ENCODE measurements around the gene TCOF1. TPM values are rescaled to one million over a fixed set of nuclear protein-coding genes. Genes with fewer than 3 reads are reported as not detected.

The TCOF1 gene
- total RNA-seq, 2 donors from 2014 or later: 17.5 to 18.1 TPM

GRCh38 chr5:150335778-150336177, 21.7 kb upstream of the TCOF1 start:
- Histone ChIP-seq H3K36me3 (no peaks in the 10 kb centered on the region), H3K4me3 (no peak overlapping the region), H3K27ac (no peak overlapping the region), H3K27me3 (no peaks in the 10 kb centered on the region), H3K4me1 (no peaks in the 10 kb centered on the region), H3K9me3 (no peaks in the 10 kb centered on the region)
- TF ChIP-seq CTCF (IDR thresholded peaks at IDR 0.05): no peak
- no peak for DNase-seq (ENCODE audit: low spot score)

GRCh38 chr5:150338546-150338945, 19.0 kb upstream of the TCOF1 start:
- Histone ChIP-seq H3K4me1 (no peaks in the 10 kb centered on the region), H3K27me3 (no peaks in the 10 kb centered on the region), H3K9me3 (no peaks in the 10 kb centered on the region), H3K4me3 (no peak overlapping the region), H3K36me3 (no peaks in the 10 kb centered on the region), H3K27ac (no peak overlapping the region)
- TF ChIP-seq CTCF (IDR thresholded peaks at IDR 0.05): no peak
- DNase-seq (ENCODE audit: low spot score): no peak

- no peak for TF ChIP-seq CTCF (IDR thresholded peaks at IDR 0.05)
- no peaks in the 10 kb centered on the region for H3K9me3 ChIP-seq
- H3K36me3 ChIP-seq: no peaks in the 10 kb centered on the region
- no peaks in the 10 kb centered on the region for H3K27me3 ChIP-seq
- no peak for DNase-seq (ENCODE audit: low spot score)
- H3K4me1 ChIP-seq: no peaks in the 10 kb centered on the region
- H3K4me3 ChIP-seq: no peak overlapping the region
- no peak overlapping the region for H3K27ac ChIP-seq
Measured at GRCh38 chr5:150339165-150339564, 18.3 kb upstream of the TCOF1 start.

GRCh38 chr5:150339841-150340240, 17.7 kb upstream of the TCOF1 start:
- Histone ChIP-seq H3K4me3 (no peak overlapping the region), H3K27me3 (no peaks in the 10 kb centered on the region), H3K4me1 (no peaks in the 10 kb centered on the region), H3K36me3 (no peaks in the 10 kb centered on the region), H3K27ac (no peak overlapping the region), H3K9me3 (no peaks in the 10 kb centered on the region)
- DNase-seq (ENCODE audit: low spot score): no peak
- no peak for TF ChIP-seq CTCF (IDR thresholded peaks at IDR 0.05)

- H3K4me1 ChIP-seq: no peaks in the 10 kb centered on the region
- TF ChIP-seq CTCF (IDR thresholded peaks at IDR 0.05): no peak
- no peak for DNase-seq (ENCODE audit: low spot score)
- H3K4me3 ChIP-seq: no peak overlapping the region
- no peak overlapping the region for H3K27ac ChIP-seq
- H3K9me3 ChIP-seq: no peaks in the 10 kb centered on the region
- no peaks in the 10 kb centered on the region for H3K27me3 ChIP-seq
- H3K36me3 ChIP-seq: no peaks in the 10 kb centered on the region
Measured at GRCh38 chr5:150340614-150341255, 16.8 kb upstream of the TCOF1 start.

- H3K9me3 ChIP-seq: no peaks in the 10 kb centered on the region
- no peak for TF ChIP-seq CTCF (IDR thresholded peaks at IDR 0.05)
Measured at GRCh38 chr5:150341331-150341730, 16.2 kb upstream of the TCOF1 start.

More at GRCh38 chr5:150341331-150341730, 16.2 kb upstream of the TCOF1 start:
- no peak for DNase-seq (ENCODE audit: low spot score)
- Histone ChIP-seq H3K27me3 (no peaks in the 10 kb centered on the region), H3K4me1 (no peaks in the 10 kb centered on the region), H3K4me3 (no peak overlapping the region), H3K36me3 (no peaks in the 10 kb centered on the region), H3K27ac (no peak overlapping the region)

Data from right atrium auricular region (tissue), 2 donors.